ENCODE data around the gene HIPK1. TPM values are rescaled to one million over a fixed set of nuclear protein-coding genes. Genes with fewer than 3 reads are reported as not detected.
A peak's percentile ranks its signal among the peaks of the same experiment; 100 is the strongest.

HIPK1 gene
- total and polyA plus RNA-seq, 2 experiments from 2014 or later, result 7.6 to 23.6 TPM

DNA sequence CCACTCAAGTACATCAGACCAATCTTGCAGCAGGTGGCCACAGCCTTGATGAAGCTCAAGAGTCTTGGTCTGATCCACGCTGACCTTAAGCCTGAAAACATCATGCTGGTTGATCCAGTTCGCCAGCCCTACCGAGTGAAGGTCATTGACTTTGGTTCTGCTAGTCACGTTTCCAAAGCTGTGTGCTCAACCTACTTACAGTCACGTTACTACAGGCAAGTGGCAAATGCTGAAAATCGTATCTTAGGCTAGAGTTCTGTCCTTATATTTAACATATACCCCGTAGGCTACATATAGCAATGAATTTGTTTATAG lies 12.1 kb downstream of the HIPK1 start:
- TF ChIP-seq EZH2 (IDR thresholded peaks at IDR 0.05; ENCODE audit: insufficient read depth, poor library complexity, severe bottlenecking), result no peak
- TF ChIP-seq EZH2phosphoT487 (IDR thresholded peaks at IDR 0.05; ENCODE audit: insufficient read depth, low read depth), result no peak
- no peak for DNase-seq
- 84 to 89% methylated on average over 7 of the region's 7 CpGs for WGBS, 2 experiments (ENCODE audit: low coverage in 1 of 2, low lambda C conversion rate in 2 of 2, missing lambda C conversion rate in 2 of 2)
- H3K79me2 ChIP-seq (ENCODE audit: insufficient read depth), result peaks cover 98% of the 10 kb centered on the region
- peaks cover 19% of the 10 kb centered on the region for H3K36me3 ChIP-seq (ENCODE audit: low read depth)
- H3K27ac ChIP-seq, result no peak overlapping the region
- H3K9me3 ChIP-seq (ENCODE audit: low read depth), result no peaks in the 10 kb centered on the region
- H2AFZ ChIP-seq, result no peak overlapping the region
- no peaks in the 10 kb centered on the region for H3K9me2 ChIP-seq (ENCODE audit: insufficient read depth)
- H3K4me3 ChIP-seq, result no peak overlapping the region
- H3K4me1 ChIP-seq (ENCODE audit: insufficient read depth), result peaks cover 10% of the 10 kb centered on the region
- H3K4me2 ChIP-seq (ENCODE audit: unreplicated experiment), result no peak overlapping the region
- peaks cover 18% of the 10 kb centered on the region for H4K20me1 ChIP-seq (ENCODE audit: insufficient read depth)
- no peak overlapping the region for H3K9ac ChIP-seq
- H3F3A ChIP-seq (ENCODE audit: insufficient read depth), result 0 out of 2 replicates have a peak, but pooled peaks cover 7% of the 10 kb centered on the region
- H3K27me3 ChIP-seq (replicated peaks; ENCODE audit: insufficient read depth), result no peaks in the 10 kb centered on the region
- in situ Hi-C loops (cut with MboI), result loop anchor here (25.0 kb wide), 1 partner anchor 804 kb away; no protein-coding TSS in a partner anchor

DNA sequence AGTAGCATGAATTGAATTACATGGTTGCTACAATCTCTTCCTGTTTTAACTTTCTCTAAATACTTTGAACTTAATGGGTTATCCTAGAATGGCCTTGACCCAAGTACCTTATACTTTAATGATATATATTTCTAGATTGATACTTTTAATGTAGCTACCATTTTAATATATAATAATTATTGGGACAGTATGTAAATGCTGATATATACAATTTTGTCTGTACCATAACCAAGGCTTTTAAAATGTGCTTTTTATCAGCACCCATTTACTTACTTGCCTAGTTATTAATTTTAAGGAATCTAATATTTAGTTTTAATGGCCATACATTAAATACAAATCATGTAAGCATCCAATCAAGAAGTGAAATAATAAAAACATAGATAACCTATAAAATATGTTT lies 13.4 kb downstream of the HIPK1 start:
- Histone ChIP-seq H2AFZ (no peak overlapping the region), H3K9me2 (ENCODE audit: insufficient read depth) (no peaks in the 10 kb centered on the region), H3K36me3 (ENCODE audit: low read depth) (peaks cover 19% of the 10 kb centered on the region), H3K79me2 (ENCODE audit: insufficient read depth) (peaks cover 98% of the 10 kb centered on the region), H3K27ac (no peak overlapping the region), H3K4me1 (ENCODE audit: insufficient read depth) (no peaks in the 10 kb centered on the region), H3K27me3 (replicated peaks; ENCODE audit: insufficient read depth) (no peaks in the 10 kb centered on the region), H3K4me3 (no peak overlapping the region), H3F3A (ENCODE audit: insufficient read depth) (0 out of 2 replicates have a peak, but pooled peaks cover 8% of the 10 kb centered on the region), H4K20me1 (ENCODE audit: insufficient read depth) (peaks cover 6% of the 10 kb centered on the region), H3K4me2 (ENCODE audit: unreplicated experiment) (no peak overlapping the region), H3K9ac (no peak overlapping the region), H3K9me3 (ENCODE audit: low read depth) (no peaks in the 10 kb centered on the region)
- TF ChIP-seq EZH2phosphoT487 (IDR thresholded peaks at IDR 0.05; ENCODE audit: insufficient read depth, low read depth) (no peak), EZH2 (IDR thresholded peaks at IDR 0.05; ENCODE audit: insufficient read depth, poor library complexity, severe bottlenecking) (no peak)
- DNase-seq, result no peak
- in situ Hi-C loops (cut with MboI), result loop anchor here (25.0 kb wide), 1 partner anchor 805 kb away; no protein-coding TSS in a partner anchor

DNA sequence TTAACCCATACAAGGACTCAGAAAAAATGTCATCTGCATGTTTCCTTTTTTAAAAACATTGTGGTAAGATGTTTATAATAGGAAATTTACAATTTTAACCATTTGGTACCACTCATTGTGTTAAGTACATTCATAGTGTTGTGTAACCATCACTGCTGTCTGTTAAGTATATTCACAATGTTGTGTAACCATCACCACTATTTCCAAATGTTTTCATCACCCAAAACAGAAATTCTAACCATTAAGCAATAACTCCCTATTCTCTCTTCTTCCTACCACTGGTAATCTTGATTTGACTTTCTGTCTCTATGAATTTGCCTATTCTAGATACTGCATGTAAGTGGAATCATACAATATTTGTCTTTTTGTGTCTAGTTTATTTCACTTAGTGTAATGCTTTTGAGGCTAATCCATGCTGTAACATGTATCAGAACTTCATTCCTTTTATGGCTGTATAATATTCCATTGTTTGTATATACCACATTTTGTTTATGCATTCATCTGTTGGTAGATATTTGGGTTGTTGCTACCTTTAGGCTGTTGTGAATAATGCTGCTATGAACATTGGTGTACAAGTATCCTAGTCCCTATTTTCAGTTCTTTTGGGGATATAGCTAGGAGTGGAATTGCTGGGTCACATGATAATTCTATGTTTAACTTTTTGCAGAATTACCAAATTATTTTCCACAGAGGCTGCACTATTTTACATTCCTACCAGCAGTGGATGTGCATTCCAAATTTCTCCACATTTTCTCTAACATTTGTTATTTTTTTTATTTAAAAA lies 14.1 kb downstream of the HIPK1 start:
- H2AFZ ChIP-seq, result no peak overlapping the region
- H3K79me2 ChIP-seq (ENCODE audit: insufficient read depth), result peaks cover 98% of the 10 kb centered on the region
- no peak overlapping the region for H3K9ac ChIP-seq
- TF ChIP-seq EZH2 (IDR thresholded peaks at IDR 0.05; ENCODE audit: insufficient read depth, poor library complexity, severe bottlenecking), result no peak
- H3K4me1 ChIP-seq (ENCODE audit: insufficient read depth), result no peaks in the 10 kb centered on the region
- no peaks in the 10 kb centered on the region for H3K9me2 ChIP-seq (ENCODE audit: insufficient read depth)
- 0 out of 2 replicates have a peak, but pooled peaks cover 11% of the 10 kb centered on the region for H3F3A ChIP-seq (ENCODE audit: insufficient read depth)
- H4K20me1 ChIP-seq (ENCODE audit: insufficient read depth), result no peaks in the 10 kb centered on the region
- peak overlapping the region; percentile 4; the same call in 1 of the 2 replicates for H3K27ac ChIP-seq
- in situ Hi-C loops (cut with MboI), result loop anchor here (25.0 kb wide), 1 partner anchor 806 kb away; no protein-coding TSS in a partner anchor
- no peak overlapping the region for H3K4me3 ChIP-seq
- peaks cover 19% of the 10 kb centered on the region for H3K36me3 ChIP-seq (ENCODE audit: low read depth)
- H3K9me3 ChIP-seq (ENCODE audit: low read depth), result no peaks in the 10 kb centered on the region
- no peaks in the 10 kb centered on the region for H3K27me3 ChIP-seq (replicated peaks; ENCODE audit: insufficient read depth)
- DNase-seq, result peak; percentile 39
- H3K4me2 ChIP-seq (ENCODE audit: unreplicated experiment), result no peak overlapping the region

DNA sequence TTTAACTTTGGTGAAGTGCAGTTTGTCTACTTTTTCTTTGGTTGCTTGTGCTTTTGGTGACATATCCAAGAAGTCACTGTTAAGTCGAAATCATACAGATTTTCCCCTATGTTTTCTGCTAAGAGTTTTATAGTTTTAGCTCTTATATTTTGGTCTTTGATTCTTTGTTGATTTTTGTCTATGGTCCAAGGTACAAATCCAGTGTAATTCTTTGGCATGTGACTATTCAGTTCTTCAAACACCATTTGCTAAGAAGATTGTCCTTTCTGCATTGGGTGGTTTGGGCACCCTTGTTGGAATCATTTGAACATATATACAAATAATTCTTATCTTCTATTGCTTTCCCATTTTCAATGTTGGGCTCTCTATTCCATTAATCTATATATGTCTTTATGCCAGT lies 16.2 kb downstream of the HIPK1 start:
- Histone ChIP-seq H3K4me1 (ENCODE audit: insufficient read depth) (no peaks in the 10 kb centered on the region), H3K9me2 (ENCODE audit: insufficient read depth) (no peaks in the 10 kb centered on the region), H3F3A (ENCODE audit: insufficient read depth) (0 out of 2 replicates have a peak, but pooled peaks cover 11% of the 10 kb centered on the region), H3K36me3 (ENCODE audit: low read depth) (peaks cover 19% of the 10 kb centered on the region), H3K4me3 (no peak overlapping the region), H2AFZ (no peak overlapping the region), H3K79me2 (ENCODE audit: insufficient read depth) (peaks cover 98% of the 10 kb centered on the region), H3K27me3 (replicated peaks; ENCODE audit: insufficient read depth) (no peaks in the 10 kb centered on the region), H3K9ac (no peak overlapping the region), H3K9me3 (ENCODE audit: low read depth) (no peaks in the 10 kb centered on the region), H3K4me2 (ENCODE audit: unreplicated experiment) (no peak overlapping the region), H4K20me1 (ENCODE audit: insufficient read depth) (no peaks in the 10 kb centered on the region), H3K27ac (no peak overlapping the region)
- no peak for DNase-seq
- in situ Hi-C loops (cut with MboI), result loop anchor here (25.0 kb wide), 1 partner anchor 808 kb away; no protein-coding TSS in a partner anchor
- no peak for TF ChIP-seq EZH2phosphoT487 (IDR thresholded peaks at IDR 0.05; ENCODE audit: insufficient read depth, low read depth)
- no peak for TF ChIP-seq EZH2 (IDR thresholded peaks at IDR 0.05; ENCODE audit: insufficient read depth, poor library complexity, severe bottlenecking)
- WGBS, 2 experiments (ENCODE audit: low coverage in 1 of 2, low lambda C conversion rate in 2 of 2, missing lambda C conversion rate in 2 of 2), result 100% methylated on average over 1 of the region's 1 CpG
